CD1c-positive myeloid dendritic cell (primary cell): ENCODE data around the gene SCO2.
A peak's percentile ranks its signal among the peaks of the same experiment; 100 is the strongest.

Experiments used
- DNase-seq: peaks from one replicate; pipeline ENCODE4 v3.0.0-alpha.2; 2016; ENCODE audit errors: extremely low spot score

Gene SCO2

GRCh38 chr22:50532824-50533796, 7.7 kb upstream of the SCO2 start:
- peak; percentile 33 for DNase-seq

DNA sequence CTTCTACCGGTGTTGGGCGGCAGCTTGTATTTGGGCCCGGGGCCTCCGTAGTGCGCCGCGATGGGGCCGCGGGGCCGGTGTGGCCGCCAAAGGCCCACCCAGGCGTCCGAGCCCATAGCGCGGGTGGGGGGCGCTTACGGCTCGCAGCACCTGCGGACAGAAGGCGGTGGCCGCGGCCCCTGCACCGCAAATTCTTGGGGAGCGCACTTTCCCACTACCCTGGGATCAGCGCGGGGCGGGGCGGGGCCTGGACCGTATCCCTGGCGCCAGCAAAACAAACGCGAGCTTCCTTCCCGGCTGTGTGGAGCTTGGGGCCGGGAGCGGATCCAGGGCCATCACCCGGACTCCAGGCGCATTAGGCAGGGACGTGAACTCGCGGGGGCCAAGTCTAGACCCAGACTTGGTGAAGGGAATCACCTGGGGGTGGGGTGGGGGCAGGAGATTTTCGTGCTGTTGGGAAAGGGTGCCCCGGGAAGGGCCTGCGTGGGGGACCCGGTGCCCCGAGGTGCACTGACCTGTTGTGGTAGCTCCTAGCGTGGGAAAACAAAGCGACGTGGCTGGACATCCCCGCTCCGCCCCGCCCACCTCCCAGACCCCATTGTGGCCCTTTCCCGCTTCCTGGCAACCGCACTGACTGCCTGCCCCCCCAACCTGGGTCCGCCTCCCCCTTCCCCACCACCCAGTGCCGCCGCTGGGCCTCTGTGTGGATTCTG, 6.7 kb upstream of the SCO2 start:
- DNase-seq, result peak; percentile 57

GRCh38 chr22:50531546-50531961, 6.2 kb upstream of the SCO2 start:
- DNase-seq, result peak; percentile 88

- peak; percentile 92 for DNase-seq
Measured at GRCh38 chr22:50530877-50531545, 5.6 kb upstream of the SCO2 start.

- DNase-seq, result peak; percentile 55
Measured at GRCh38 chr22:50530580-50530876, 5.1 kb upstream of the SCO2 start.

DNA sequence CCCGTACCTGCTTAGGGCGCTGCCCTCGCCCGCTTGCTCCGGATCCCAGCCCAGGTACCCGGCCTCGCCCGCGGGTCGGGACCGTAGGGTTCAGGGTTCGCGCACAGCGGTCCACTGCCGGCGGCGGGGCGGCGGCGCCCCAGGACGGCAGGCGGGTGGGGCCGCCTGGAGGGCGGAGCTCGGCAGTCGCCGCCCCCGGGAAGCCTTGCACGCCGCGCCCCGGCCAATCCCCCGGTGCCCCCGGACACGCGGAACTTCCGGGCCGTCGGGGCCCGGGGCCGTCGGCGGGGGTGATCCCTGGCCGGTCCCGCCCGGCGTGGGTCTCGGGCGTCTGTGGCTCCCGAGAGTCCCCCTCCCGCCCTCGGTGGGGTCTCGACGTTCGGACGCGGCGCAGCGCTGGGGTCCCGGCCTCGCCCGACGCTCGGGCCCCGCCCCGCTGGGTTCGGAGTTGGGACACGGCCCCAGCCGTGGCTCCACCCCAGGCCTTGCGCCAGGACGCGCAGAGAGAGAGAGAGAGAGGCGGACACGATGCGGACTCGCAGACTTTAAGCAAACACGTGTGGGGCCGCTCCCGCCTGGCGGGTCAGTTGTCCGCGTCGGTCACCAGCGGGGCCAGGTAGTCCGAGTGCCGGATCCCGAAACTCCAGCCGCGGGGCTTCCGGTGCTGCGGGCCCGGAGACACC, 4.6 kb upstream of the SCO2 start, which contains the start of gene TYMP:
TYMP (minus strand) TSS at position 116 of the 683 bp plus-strand sequence. CDS start 303 bp downstream, outside the sequence.
- DNase-seq, result peak; percentile 92

DNA sequence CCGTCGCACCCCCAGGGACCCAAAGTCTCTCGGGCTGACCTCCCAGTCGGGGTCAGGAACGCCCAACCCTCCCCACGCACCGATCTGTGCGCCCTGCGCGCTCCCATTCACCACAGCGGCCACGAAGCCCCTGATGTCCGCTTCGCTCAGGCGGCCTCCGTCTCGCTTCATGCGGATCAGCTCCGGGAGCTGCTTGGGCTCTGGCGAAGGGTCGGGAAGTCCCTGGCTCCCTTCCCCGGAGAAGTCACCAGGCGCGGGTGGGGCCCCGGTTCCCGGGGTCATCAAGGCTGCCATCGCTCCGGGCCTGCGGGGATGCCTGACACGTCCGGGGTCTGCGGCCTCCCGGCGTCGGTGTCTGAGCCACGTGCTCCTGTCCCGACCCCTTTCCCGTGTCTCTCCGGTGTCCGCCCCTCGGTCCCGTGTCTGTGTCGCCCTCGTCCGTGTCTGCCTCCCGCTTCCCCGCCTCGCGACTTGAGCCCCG, 4.1 kb upstream of the SCO2 start:
- peak; percentile 34 for DNase-seq

DNA sequence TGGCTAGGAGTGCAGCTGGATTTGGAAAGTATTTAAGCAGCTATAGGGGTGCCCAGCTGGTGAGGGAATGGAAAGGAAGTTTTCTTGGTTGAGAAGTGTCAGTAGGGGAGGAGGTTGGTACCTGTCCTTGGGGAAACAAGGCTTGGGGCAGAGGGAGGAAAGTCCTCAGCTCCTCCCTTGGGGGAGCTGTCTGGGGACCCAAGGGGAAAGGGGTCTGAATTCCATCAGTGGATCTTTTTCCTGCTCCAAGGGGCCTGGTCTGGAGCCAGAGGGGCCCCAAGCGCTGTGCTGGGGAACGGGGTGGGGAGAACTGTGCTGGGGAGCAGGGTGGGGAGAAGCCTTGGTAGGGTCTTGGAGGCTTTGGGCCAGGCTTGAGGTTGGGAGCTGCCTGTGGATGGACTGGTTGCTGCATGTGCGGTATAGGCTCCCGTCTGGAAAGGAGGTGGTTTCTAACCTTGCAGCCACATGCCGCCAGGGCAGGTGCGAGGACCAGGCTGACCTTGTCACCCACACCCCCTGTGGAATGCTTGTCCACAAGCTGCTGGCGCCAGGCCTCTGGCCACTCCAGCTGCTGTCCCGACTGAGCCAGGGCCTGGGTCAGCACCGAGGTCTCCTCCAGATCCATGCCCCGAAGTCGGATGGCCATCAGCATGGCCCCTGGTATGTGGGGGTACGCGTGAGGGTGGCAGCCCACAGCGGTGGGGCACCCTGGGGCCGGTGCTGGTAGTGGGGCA, 3.5 kb upstream of the SCO2 start:
- no peak for DNase-seq

- DNase-seq, result no peak
Measured at GRCh38 chr22:50527921-50528681, 2.7 kb upstream of the SCO2 start.

DNA sequence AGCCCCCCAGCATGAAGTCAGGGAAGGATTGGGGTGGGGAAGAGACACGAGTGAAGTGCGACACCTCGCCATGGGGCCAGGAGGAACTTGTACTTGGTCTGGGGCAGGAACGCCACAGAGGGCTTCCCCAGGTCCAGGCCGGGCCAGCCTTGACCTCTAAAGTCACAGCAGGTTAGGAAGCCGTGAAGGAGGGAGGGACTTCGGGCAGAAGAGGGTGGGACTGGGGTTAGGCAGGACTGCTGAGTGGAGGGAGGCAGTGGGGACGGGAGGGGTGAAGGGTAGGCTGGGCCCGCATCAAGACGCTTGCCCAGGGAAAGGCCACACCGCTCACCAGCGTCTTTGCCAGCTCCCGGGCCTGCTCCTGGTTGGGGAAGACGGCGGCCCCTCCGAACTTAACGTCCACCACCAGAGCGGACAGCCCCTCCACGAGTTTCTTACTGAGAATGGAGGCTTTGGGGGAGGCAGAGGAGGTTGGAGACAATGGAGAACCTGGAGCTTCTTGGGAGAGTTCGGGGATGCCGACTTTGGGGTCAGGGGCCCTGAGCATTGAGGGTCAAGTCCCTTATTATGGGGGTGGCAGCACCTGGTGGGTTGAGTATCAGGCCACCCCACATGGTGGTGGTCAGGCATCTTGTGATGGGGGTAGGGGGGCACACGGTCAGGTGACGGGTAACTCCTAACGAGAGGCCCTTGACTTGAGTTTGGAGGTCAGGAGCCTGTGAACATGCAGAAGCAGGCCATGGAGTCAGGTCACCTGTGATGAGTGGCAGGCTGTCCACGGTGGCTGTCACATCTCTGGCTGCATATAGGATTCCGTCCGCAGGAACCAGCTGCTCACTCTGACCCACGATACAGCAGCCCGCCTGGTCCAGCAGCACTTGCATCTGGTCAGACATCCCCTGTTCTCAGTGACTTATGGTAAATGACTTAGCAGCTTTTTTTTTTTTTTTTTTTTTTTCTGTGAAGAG, 1.7 kb upstream of the SCO2 start:
- peak; percentile 71 for DNase-seq

GRCh38 chr22:50526108-50526833, 873 bp upstream of the SCO2 start:
- DNase-seq, result peak; percentile 84

GRCh38 chr22:50525858-50526107, 385 bp upstream of the SCO2 start:
- DNase-seq, result no peak

GRCh38 chr22:50524676-50525103, 708 bp downstream of the SCO2 start:
- DNase-seq, result no peak

GRCh38 chr22:50523806-50524675, 1.4 kb downstream of the SCO2 start:
- no peak for DNase-seq

DNA sequence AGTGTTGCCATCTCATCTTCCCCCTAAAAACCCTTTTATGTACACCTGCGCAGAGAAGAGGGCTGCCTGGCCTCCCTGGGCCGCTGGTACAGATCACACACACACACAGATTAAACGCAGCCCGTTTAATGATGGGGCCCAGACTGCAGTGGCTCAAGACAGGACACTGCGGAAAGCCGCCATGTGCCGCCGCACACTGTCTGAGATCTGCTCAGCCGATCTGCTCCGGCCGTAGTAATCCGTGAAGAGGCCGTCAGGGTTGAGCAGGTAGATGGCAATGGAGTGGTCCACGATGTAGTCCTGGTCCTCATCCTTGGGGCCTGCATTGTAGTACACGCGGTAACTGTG, 2.0 kb downstream of the SCO2 start:
- DNase-seq, result no peak

- DNase-seq, result no peak
Measured at GRCh38 chr22:50522806-50523438, 2.5 kb downstream of the SCO2 start.

GRCh38 chr22:50522208-50522805, 3.1 kb downstream of the SCO2 start:
- no peak for DNase-seq
